Measurements from ENCODE around the gene FKBP11. TPM values are rescaled to one million over a fixed set of nuclear protein-coding genes. Genes with fewer than 3 reads are reported as not detected.

FKBP11 gene
- polyA plus RNA-seq, 1 experiment = 100 TPM

DNA sequence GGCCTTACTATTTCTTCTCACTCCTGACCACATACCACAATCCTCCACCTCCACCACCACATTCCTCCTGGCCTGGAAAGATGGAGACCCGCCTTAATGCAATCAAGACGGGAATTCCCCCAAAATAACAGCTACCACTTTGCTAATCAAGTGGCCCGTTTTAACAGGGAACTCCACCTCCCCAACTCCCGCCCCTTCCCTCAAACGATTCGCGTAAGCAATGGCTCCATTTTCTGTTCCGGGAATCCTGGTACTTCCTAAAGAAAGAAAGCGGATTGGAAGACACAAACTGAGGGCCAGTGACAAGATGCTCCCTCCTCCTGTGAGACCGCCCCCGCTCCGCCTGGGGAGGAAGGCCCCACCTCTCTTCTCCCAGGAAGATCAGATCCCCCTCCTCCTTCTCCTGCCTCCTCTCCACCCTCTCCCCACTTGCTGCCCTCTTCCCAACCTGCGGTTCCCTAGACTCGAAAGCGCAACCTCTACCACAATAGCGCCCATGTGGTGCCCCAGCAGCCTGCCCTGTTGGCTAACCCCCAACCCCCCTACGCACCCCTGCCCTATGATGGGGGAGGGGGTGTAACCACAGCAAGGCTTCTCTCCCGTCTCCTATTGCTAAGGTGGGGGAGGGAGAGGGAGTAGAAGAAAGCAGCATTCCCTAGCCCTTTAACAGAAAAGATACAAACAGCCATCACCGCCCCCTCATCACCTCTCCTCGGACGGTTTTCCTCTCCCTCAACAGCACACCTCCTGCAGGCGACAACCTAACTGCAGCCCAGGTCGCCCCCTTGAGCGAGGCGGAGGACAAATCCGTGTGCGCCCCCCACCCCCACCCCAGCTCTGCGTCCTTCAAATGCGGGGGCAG lies 31.2 kb upstream of the FKBP11 start:
- no peaks in the 10 kb centered on the region for H3K27me3 ChIP-seq (ENCODE audit: control insufficient read depth, insufficient read depth, low read length)
- peak; percentile 28; the same call in 1 of the 2 replicates for TF ChIP-seq CTCF (IDR thresholded peaks at IDR 0.05; ENCODE audit: insufficient read depth, low read depth, low read length)
- CTCF ChIA-PET = interaction anchor here (0.6 to 5.4 kb wide), 10 partner anchors 16 to 66 kb away, joined by 3 to 35 read pairs (median 5); no protein-coding TSS in a partner anchor
- peaks cover 1% of the 10 kb centered on the region; the same call in 1 of the 2 replicates for H3K36me3 ChIP-seq (ENCODE audit: control insufficient read depth, insufficient read depth, low read length)
- peak overlapping the region; percentile 88 for H3K4me3 ChIP-seq (ENCODE audit: low read depth, low read length)
- DNase-seq (ENCODE audit: low read depth) = peak; percentile 88
- POLR2A ChIA-PET = interaction anchor here (0.6 kb wide), 1 partner anchor 36 kb away, joined by 4 read pairs; no protein-coding TSS in a partner anchor

- ChIA-PET POLR2A (no interaction called here), CTCF (interaction anchor here (0.6 to 5.4 kb wide), 6 partner anchors 13 to 1365 kb away, joined by 3 to 35 read pairs (median 4); partner anchors contain the start of gene DDX23)
- no peak for DNase-seq (ENCODE audit: low read depth)
- H3K4me3 ChIP-seq (ENCODE audit: low read depth, low read length) = no peak overlapping the region
- H3K27me3 ChIP-seq (ENCODE audit: control insufficient read depth, insufficient read depth, low read length) = no peaks in the 10 kb centered on the region
- peaks cover 1% of the 10 kb centered on the region; the same call in 1 of the 2 replicates for H3K36me3 ChIP-seq (ENCODE audit: control insufficient read depth, insufficient read depth, low read length)
- no peak for TF ChIP-seq CTCF (IDR thresholded peaks at IDR 0.05; ENCODE audit: insufficient read depth, low read depth, low read length)
Observed at GRCh38 chr12:48954841-48955501, 29.7 kb upstream of the FKBP11 start.

DNA sequence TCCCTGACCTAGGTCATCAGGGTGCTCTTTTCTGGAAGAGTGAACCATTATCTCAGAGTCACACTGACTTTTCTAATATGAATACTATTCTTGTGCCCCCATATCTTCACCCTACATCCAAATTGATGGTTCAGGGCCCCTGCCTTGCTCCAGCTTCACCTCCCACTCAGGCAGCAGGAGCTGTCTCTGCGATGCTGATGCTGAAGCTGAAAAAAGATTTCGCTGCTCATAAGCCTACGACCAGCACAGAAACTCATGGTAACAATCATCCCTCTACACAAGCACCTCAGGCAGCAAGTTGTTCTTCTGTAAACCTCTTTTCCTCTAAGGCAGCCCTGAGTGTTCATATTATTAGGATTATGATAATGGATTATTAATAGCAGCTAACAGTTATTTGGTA lies 28.8 kb upstream of the FKBP11 start:
- ChIA-PET POLR2A (no interaction called here), CTCF (interaction anchor here (1.0 to 5.4 kb wide), 4 partner anchors 16 to 26 kb away, joined by 3 to 35 read pairs (median 4); partner anchors contain the start of gene WNT1)
- peaks cover 1% of the 10 kb centered on the region; the same call in 1 of the 2 replicates for H3K36me3 ChIP-seq (ENCODE audit: control insufficient read depth, insufficient read depth, low read length)
- TF ChIP-seq CTCF (IDR thresholded peaks at IDR 0.05; ENCODE audit: insufficient read depth, low read depth, low read length) = no peak
- no peaks in the 10 kb centered on the region for H3K27me3 ChIP-seq (ENCODE audit: control insufficient read depth, insufficient read depth, low read length)
- DNase-seq (ENCODE audit: low read depth) = no peak
- no peak overlapping the region for H3K4me3 ChIP-seq (ENCODE audit: low read depth, low read length)

DNA sequence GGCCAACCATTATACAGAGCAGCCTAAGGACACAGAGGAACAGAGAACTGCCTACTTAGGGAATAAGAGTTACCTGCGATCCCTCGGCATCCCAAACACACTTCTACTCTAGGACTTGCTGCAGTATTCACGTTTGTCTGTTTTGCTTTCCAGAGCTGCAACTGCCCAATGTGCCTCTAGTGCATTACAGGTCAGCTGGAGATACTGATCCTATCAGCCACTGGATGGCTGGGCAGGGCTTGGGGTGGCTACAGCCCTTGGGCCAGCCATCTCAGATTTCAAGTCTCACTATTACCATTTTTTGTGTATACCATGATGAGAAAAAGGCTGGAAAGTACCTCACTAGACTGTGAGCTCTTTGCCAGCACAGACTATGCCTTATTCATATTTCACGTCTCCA lies 27.4 kb upstream of the FKBP11 start:
- ChIA-PET CTCF (interaction anchor here (1.1 to 5.4 kb wide), 3 partner anchors 15 to 99 kb away, joined by 3 to 35 read pairs (median 3); partner anchors contain the start of gene WNT1), POLR2A (no interaction called here)
- Histone ChIP-seq H3K27me3 (ENCODE audit: control insufficient read depth, insufficient read depth, low read length) (no peaks in the 10 kb centered on the region), H3K4me3 (ENCODE audit: low read depth, low read length) (no peak overlapping the region), H3K36me3 (ENCODE audit: control insufficient read depth, insufficient read depth, low read length) (peaks cover 2% of the 10 kb centered on the region; the same call in 1 of the 2 replicates)
- no peak for DNase-seq (ENCODE audit: low read depth)
- TF ChIP-seq CTCF (IDR thresholded peaks at IDR 0.05; ENCODE audit: insufficient read depth, low read depth, low read length) = no peak

DNA sequence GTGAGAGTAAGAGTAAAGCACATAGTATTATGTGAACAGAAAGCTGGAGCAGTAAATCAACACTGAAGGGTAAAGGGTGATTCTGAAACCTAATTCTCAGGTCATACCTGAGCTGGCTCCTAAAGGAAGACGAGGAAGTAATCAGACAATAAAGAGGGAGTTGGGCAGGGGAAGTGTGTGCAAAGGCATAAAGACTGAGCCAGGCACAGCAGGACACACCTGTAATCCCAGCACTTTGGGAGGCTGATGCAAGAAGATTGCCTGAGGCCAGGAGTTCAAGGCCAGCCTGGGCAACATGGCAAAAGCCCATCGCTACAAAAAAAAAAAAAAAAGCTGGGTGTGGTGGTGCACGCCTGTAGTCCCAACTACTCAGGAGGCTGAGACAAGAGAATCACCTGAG lies 22.4 kb upstream of the FKBP11 start:
- ChIA-PET CTCF (interaction anchor here (1.6 to 2.0 kb wide), 2 partner anchors 10 to 12 kb away, joined by 4 to 9 read pairs; no protein-coding TSS in a partner anchor), POLR2A (no interaction called here)
- Histone ChIP-seq H3K27me3 (ENCODE audit: control insufficient read depth, insufficient read depth, low read length) (no peaks in the 10 kb centered on the region), H3K36me3 (ENCODE audit: control insufficient read depth, insufficient read depth, low read length) (peaks cover 5% of the 10 kb centered on the region), H3K4me3 (ENCODE audit: low read depth, low read length) (no peak overlapping the region)
- no peak for TF ChIP-seq CTCF (IDR thresholded peaks at IDR 0.05; ENCODE audit: insufficient read depth, low read depth, low read length)
- DNase-seq (ENCODE audit: low read depth) = no peak
